OCI-LY7 (cell line): ENCODE results near the gene CREB3. TPM values are rescaled to one million over a fixed set of nuclear protein-coding genes. Genes with fewer than 3 reads are reported as not detected.

ENCODE experiments used
- BruUV-seq: library from RNA; stranded (reverse); fragments of 400-500 nt; replicated peaks from 2 replicates; lab custom pipeline; 2021; lab: Mats Ljungman, UMichigan
- CTCF ChIA-PET: fragments of 300-600 bp; sonication (Branson Sonifier 250); formaldehyde crosslinking; loops from one replicate; lab custom pipeline; 2022; ENCODE audit warnings: antibody characterized with exemption; ENCODE audit not compliant: unreplicated experiment; lab: Charles Lee
- POLR2A ChIA-PET: fragments of 300-600 bp; sonication (Branson Sonifier 250); formaldehyde crosslinking; loops from one replicate; lab custom pipeline; 2022; ENCODE audit warnings: antibody characterized with exemption; lab: Charles Lee
- DNase-seq: peaks from one replicate; pipeline ENCODE4 v3.0.0-alpha.2; 2015; ENCODE audit warnings: low spot score
- H2AFZ ChIP-seq: fragments of 200-600 bp; sonication (generic), shearing (Covaris generic); 2 replicates; pipeline ENCODE4 v1.6.1; 2014; ENCODE audit warnings: mild to moderate bottlenecking, antibody characterized with exemption, low read length, moderate library complexity
- H3K27ac ChIP-seq: fragments of 200-600 bp; sonication (generic); 2 replicates; pipeline ENCODE4 v1.5.1; 2014; ENCODE audit warnings: mixed run types, low read depth, mild to moderate bottlenecking, moderate library complexity, low read length, inconsistent platforms; ENCODE audit not compliant: poor library complexity, severe bottlenecking
- H3K36me3 ChIP-seq: fragments of 200-600 bp; sonication (generic); 2 replicates; pipeline ENCODE4 v1.6.1; 2014; ENCODE audit warnings: mild to moderate bottlenecking, antibody characterized with exemption, low read length, moderate library complexity, mixed read lengths; ENCODE audit not compliant: insufficient read depth
- H3K4me1 ChIP-seq: fragments of 200-600 bp; sonication (generic); 2 replicates; pipeline ENCODE4 v1.5.1; 2014; ENCODE audit warnings: mild to moderate bottlenecking, low read length; ENCODE audit not compliant: insufficient read depth, poor library complexity, severe bottlenecking
- H3K4me2 ChIP-seq: fragments of 200-600 bp; sonication (generic); 2 replicates; pipeline ENCODE4 v1.6.1; 2014; ENCODE audit warnings: mild to moderate bottlenecking, low read length
- H3K4me3 ChIP-seq: fragments of 200-600 bp; sonication (generic); 2 replicates; pipeline ENCODE4 v1.5.1; 2014; ENCODE audit warnings: mild to moderate bottlenecking, low read depth, low read length; ENCODE audit not compliant: poor library complexity, severe bottlenecking
- H3K79me2 ChIP-seq: fragments of 200-600 bp; sonication (generic); 2 replicates; pipeline ENCODE4 v1.6.1; 2016; ENCODE audit warnings: low read depth, mild to moderate bottlenecking, low read length, moderate library complexity, mixed read lengths; ENCODE audit not compliant: insufficient read depth
- H3K9me2 ChIP-seq: fragments of 200-600 bp; sonication (generic); 2 replicates; pipeline ENCODE4 v1.6.1; 2016; ENCODE audit warnings: mild to moderate bottlenecking, low read length, mixed read lengths; ENCODE audit not compliant: insufficient read depth
- H3K9me3 ChIP-seq: fragments of 200-600 bp; sonication (generic); 2 replicates; pipeline ENCODE4 v1.6.1; 2014; ENCODE audit warnings: mild to moderate bottlenecking, mixed run types, low read length, mixed read lengths
- H4K20me1 ChIP-seq: fragments of 200-600 bp; sonication (generic); 2 replicates; pipeline ENCODE4 v1.6.1; 2014; ENCODE audit warnings: mild to moderate bottlenecking, antibody characterized with exemption, low read length, moderate library complexity, mixed read lengths; ENCODE audit not compliant: insufficient read depth
- EZH2phosphoT487 ChIP-seq: fragments of 200-600 bp; sonication (generic); IDR thresholded peaks from 2 replicates; pipeline ENCODE4 v1.6.1; 2018; ENCODE audit warnings: low read depth, borderline replicate concordance, mild to moderate bottlenecking, mixed run types, antibody characterized with exemption, low read length, moderate library complexity, mixed read lengths
- intact Hi-C: fragments of 100-400 bp; cut with micrococcal nuclease; formaldehyde crosslinking; loops from one replicate; pipeline ENCODE4 v1.10.0; 2022; ENCODE audit not compliant: unreplicated experiment
- total RNA-seq, 2 experiments: library from RNA; depleted of rRNA in 1 of 2; stranded (reverse); fragments of >200 nt in 1 of 2; shearing (Covaris generic) in 1 of 2; gene quantifications; 2 replicates each; pipeline ENCODE4 v1.2.3, GENCODE V29; 2014 to 2022
- TF ChIP-seq, protein P1 (sequence below): fragments of 200-600 bp; sonication (generic); conservative IDR thresholded peaks from 2 replicates; pipeline ENCODE4 v1.5.1; 2014; ENCODE audit warnings: mild to moderate bottlenecking, antibody characterized with exemption, low read length, moderate library complexity, mixed read lengths

CREB3 gene
- total RNA-seq, 2 experiments from 2014 or later: 18.2 to 23.0 TPM

DNA sequence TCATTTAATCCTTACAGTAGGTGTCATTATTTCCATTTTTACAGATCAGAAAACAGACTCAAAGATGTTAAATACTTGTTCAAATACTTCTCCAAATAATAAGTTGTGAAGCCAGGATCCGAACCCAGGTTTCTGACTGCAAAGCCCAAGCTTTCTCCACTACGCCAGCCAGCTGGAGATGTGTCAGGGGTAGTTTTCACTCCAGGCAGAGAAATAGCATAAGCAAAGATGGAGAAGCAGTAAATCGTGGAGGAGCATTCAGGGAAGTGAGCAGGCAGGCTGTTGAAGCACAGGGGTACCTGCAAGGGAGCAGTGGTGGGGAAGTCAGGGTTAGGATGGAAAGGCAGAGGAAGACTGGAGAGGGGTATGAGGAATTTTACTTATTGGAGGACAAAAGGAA, 3.4 kb upstream of the CREB3 start:
- Histone ChIP-seq H3K27ac (peak overlapping the region; percentile 46), H4K20me1 (peaks cover 15% of the 10 kb centered on the region; the same call in 1 of the 2 replicates), H3K9me2 (no peaks in the 10 kb centered on the region), H3K36me3 (peaks cover 31% of the 10 kb centered on the region), H3K4me1 (peaks cover 56% of the 10 kb centered on the region), H3K4me3 (peak overlapping the region; percentile 89), H3K9me3 (no peaks in the 10 kb centered on the region), H3K4me2 (peak overlapping the region; percentile 97), H2AFZ (no peak overlapping the region), H3K79me2 (peaks cover 51% of the 10 kb centered on the region)
- no peak for DNase-seq
- no TSS peak for BruUV-seq
- intact Hi-C loops: loop anchor here (2.0 kb wide), 1 partner anchor 70 kb away; the partner anchor contains the start of genes CCDC107 and RMRP
- ChIA-PET CTCF (interaction anchor here (0.7 to 2.2 kb wide), 4 partner anchors 14 to 83 kb away, joined by 3 to 13 read pairs (median 4); partner anchors contain the start of gene ARHGEF39), POLR2A (interaction anchor here (0.6 to 2.4 kb wide), 7 partner anchors 39 to 259 kb away, joined by 3 to 18 read pairs (median 4); partner anchors contain the start of genes ARHGEF39 and TPM2)
- TF ChIP-seq EZH2phosphoT487: no peak

DNA sequence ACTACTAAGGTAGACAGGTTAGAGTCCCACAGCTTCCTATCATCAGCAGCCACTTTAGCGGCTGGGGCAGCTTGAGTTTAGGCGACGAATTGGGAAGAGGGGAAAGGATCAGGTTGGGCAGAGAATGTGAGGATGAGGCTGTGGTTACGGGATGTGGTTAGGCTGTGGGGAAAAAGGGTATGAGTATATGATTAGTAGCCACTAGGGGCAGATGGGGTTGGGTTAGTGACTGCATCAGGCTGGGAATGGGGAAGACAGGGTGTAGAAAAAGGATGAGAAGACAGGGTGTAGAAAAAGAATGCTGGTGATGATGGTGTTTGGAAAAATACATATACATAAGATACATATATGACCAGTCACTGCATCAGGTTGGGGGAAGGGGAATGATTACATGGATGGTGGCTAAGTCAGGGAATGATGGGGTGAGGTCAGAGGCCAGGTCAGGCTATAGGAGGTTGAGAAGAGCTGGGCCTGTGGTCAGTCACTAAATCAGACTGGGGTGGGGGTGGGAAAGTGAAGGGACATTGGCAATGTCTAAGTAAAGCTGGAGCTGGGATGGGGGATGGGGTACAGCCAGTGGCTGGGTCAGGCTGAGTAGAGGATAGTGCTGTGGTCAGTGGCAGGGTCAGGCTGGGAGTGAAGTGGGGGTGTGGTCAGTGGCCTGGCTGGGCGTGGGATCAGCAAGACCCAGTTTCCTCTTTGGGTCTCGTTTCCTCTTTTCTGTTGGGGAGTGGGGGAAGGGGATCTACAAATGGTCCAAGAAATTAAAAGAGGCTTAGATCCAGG, 2.6 kb upstream of the CREB3 start:
- H4K20me1 ChIP-seq: peaks cover 15% of the 10 kb centered on the region; the same call in 1 of the 2 replicates
- peak overlapping the region; percentile 77 for H3K27ac ChIP-seq
- peak overlapping the region; percentile 89 for H3K4me3 ChIP-seq
- H3K9me2 ChIP-seq: no peaks in the 10 kb centered on the region
- peak; percentile 67 for DNase-seq
- intact Hi-C loops: loop anchor here (2.0 to 10.0 kb wide), 2 partner anchors 71 to 655 kb away; partner anchors contain the start of genes CCDC107, FANCG, RMRP and VCP
- H3K4me2 ChIP-seq: peak overlapping the region; percentile 97
- H2AFZ ChIP-seq: no peak overlapping the region
- peaks cover 60% of the 10 kb centered on the region for H3K4me1 ChIP-seq
- BruUV-seq: TSS peak; percentile 45
- ChIA-PET POLR2A (interaction anchor here (0.6 to 3.9 kb wide), 4 partner anchors 18 to 281 kb away, joined by 5 to 38 read pairs (median 16); partner anchors contain the start of genes ARHGEF39, GBA2 and RGP1), CTCF (interaction anchor here (0.7 to 2.2 kb wide), 4 partner anchors 26 to 65 kb away, joined by 3 to 13 read pairs (median 4); partner anchors contain the start of gene ARHGEF39)
- TF ChIP-seq EZH2phosphoT487: no peak
- TF ChIP-seq, protein P1, sequence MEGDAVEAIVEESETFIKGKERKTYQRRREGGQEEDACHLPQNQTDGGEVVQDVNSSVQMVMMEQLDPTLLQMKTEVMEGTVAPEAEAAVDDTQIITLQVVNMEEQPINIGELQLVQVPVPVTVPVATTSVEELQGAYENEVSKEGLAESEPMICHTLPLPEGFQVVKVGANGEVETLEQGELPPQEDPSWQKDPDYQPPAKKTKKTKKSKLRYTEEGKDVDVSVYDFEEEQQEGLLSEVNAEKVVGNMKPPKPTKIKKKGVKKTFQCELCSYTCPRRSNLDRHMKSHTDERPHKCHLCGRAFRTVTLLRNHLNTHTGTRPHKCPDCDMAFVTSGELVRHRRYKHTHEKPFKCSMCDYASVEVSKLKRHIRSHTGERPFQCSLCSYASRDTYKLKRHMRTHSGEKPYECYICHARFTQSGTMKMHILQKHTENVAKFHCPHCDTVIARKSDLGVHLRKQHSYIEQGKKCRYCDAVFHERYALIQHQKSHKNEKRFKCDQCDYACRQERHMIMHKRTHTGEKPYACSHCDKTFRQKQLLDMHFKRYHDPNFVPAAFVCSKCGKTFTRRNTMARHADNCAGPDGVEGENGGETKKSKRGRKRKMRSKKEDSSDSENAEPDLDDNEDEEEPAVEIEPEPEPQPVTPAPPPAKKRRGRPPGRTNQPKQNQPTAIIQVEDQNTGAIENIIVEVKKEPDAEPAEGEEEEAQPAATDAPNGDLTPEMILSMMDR: peak; percentile 84
- H3K9me3 ChIP-seq: no peaks in the 10 kb centered on the region
- H3K79me2 ChIP-seq: peaks cover 51% of the 10 kb centered on the region
- H3K36me3 ChIP-seq: peaks cover 23% of the 10 kb centered on the region

DNA sequence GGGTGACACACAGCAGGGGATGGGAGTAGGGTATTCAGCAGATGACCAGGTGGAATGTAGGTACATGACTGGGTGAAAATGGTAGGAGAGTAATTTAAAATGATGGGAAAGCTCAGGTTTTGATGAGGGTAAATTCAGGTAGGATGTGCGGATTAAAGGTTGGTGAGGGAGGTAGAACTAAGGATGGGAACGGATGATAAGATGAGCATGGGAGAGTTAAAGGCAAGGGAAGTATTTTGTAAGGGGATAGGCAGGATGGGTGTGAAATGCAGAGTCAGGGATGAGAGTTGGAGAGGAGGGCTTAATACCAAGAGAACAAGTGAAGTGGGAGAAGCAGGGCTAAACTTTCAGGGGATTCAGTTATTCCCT, 2.0 kb upstream of the CREB3 start:
- TF ChIP-seq, protein P1: no peak
- TF ChIP-seq EZH2phosphoT487: no peak
- peaks cover 51% of the 10 kb centered on the region for H3K79me2 ChIP-seq
- intact Hi-C loops: loop anchor here (10.0 kb wide), 1 partner anchor 656 kb away; the partner anchor contains the start of genes FANCG and VCP
- peak overlapping the region; percentile 97 for H3K4me2 ChIP-seq
- DNase-seq: no peak
- H3K4me1 ChIP-seq: peaks cover 60% of the 10 kb centered on the region
- H3K27ac ChIP-seq: peak overlapping the region; percentile 77
- CTCF ChIA-PET: interaction anchor here (0.8 to 1.3 kb wide), 4 partner anchors 26 to 70 kb away, joined by 3 to 4 read pairs (median 4); partner anchors contain the start of gene ARHGEF39
- peaks cover 15% of the 10 kb centered on the region; the same call in 1 of the 2 replicates for H4K20me1 ChIP-seq
- H3K9me2 ChIP-seq: no peaks in the 10 kb centered on the region
- POLR2A ChIA-PET: interaction anchor here (0.6 to 3.9 kb wide), 7 partner anchors 17 to 282 kb away, joined by 3 to 38 read pairs (median 5); partner anchors contain the start of genes ARHGEF39, GBA2 and RGP1
- peaks cover 23% of the 10 kb centered on the region; the same call in 1 of the 2 replicates for H3K36me3 ChIP-seq
- H2AFZ ChIP-seq: no peak overlapping the region
- H3K4me3 ChIP-seq: peak overlapping the region; percentile 89
- no TSS peak for BruUV-seq
- no peaks in the 10 kb centered on the region for H3K9me3 ChIP-seq
